K562 (cell line): Measurements from ENCODE around the gene SRD5A1. TPM values are rescaled to one million over a fixed set of nuclear protein-coding genes. Genes with fewer than 3 reads are reported as not detected.

Experiments used
- ATAC-seq: fragments of 200-7000 bp; cut with Tn5 transposase; 3 replicates; pipeline ENCODE4 v1.9.1; 2020; ENCODE audit warnings: moderate library complexity
- BruUV-seq: library from RNA; stranded (reverse); fragments of 400-500 nt; replicated peaks from 2 replicates; lab custom pipeline; 2021; lab: Mats Ljungman, UMichigan
- CTCF ChIA-PET: fragments of 300-600 bp; formaldehyde crosslinking; extraction: SDS; loops from one replicate; lab custom pipeline; 2021; ENCODE audit warnings: low intra/inter-chr PET ratio; lab: Yijun Ruan, JAX
- POLR2A ChIA-PET: fragments of 300-600, 350-650 bp; sonication (Branson Sonifier 250); formaldehyde crosslinking; extraction: SDS; loops from one replicate; lab custom pipeline; 2021; ENCODE audit warnings: antibody characterized with exemption, inconsistent platforms; lab: Yijun Ruan, JAX
- DNase-seq, 4 experiments: peaks; one replicate each; pipeline versions ENCODE4 v3.0.0 to v3.0.0-alpha.2; 2011 to 2018; ENCODE audit warnings: low spot score in 3 of 4, mixed read lengths in 3 of 4; ENCODE audit errors: extremely low read depth in 1 of 4
- FAIRE-seq: peaks from 2 replicates; lab custom pipeline; 2011; peaks lifted over from hg19 to GRCh38; lab: Jason Lieb, UNC
- H2AFZ ChIP-seq: 2 replicates; pipeline ENCODE4 v1.6.0; 2011; ENCODE audit warnings: low read depth, low read length, control low read depth, inconsistent platforms
- H3K27ac ChIP-seq: fragments of 200-600 bp; 3 replicates; pipeline ENCODE4 v1.8.0; 2011; ENCODE audit warnings: low read depth, mild to moderate bottlenecking, control low read depth, inconsistent platforms, low read length, moderate library complexity, mixed read lengths; ENCODE audit errors: extremely low read depth
- H3K27me3 ChIP-seq, 2 experiments: fragments of 300-600 bp in 1 of 2; 2 replicates in 1 of 2; 3 replicates in 1 of 2; pipeline versions ENCODE4 v1.6.0 to v1.8.0; 2011; ENCODE audit warnings: inconsistent platforms in 2 of 2, low read length in 2 of 2, mild to moderate bottlenecking in 1 of 2, mixed read lengths in 1 of 2, moderate library complexity in 1 of 2; ENCODE audit not compliant: control insufficient read depth in 2 of 2, insufficient read depth in 2 of 2
- H3K36me3 ChIP-seq: fragments of 300-600 bp; 3 replicates; pipeline ENCODE4 v1.8.0; 2011; ENCODE audit warnings: mild to moderate bottlenecking, low read length, inconsistent platforms; ENCODE audit not compliant: control insufficient read depth, insufficient read depth
- H3K4me1 ChIP-seq, 2 experiments: fragments of 200-600 bp in 1 of 2; replicated peaks in 1 of 2; 2 replicates in 1 of 2; 3 replicates in 1 of 2; pipeline versions ENCODE4 v1.5.1 to v1.8.0; 2011; ENCODE audit warnings: inconsistent platforms in 2 of 2, low read length in 2 of 2, mild to moderate bottlenecking in 1 of 2, mixed read lengths in 1 of 2, moderate library complexity in 1 of 2; ENCODE audit not compliant: control insufficient read depth in 2 of 2, insufficient read depth in 2 of 2
- H3K4me2 ChIP-seq: 2 replicates; pipeline ENCODE4 v1.6.1; 2011; ENCODE audit warnings: low read length, control low read depth, inconsistent platforms, mixed read lengths; ENCODE audit not compliant: insufficient read depth
- H3K4me3 ChIP-seq: fragments of 200-600 bp; sonication (generic), shearing (Covaris generic); 2 replicates; pipeline ENCODE4 v1.5.1; 2016; ENCODE audit warnings: control low read depth, inconsistent platforms
- H3K79me2 ChIP-seq: fragments of 200-600 bp; 3 replicates; pipeline ENCODE4 v1.8.0; 2011; ENCODE audit warnings: low read length, inconsistent platforms; ENCODE audit not compliant: control insufficient read depth, insufficient read depth
- H3K9ac ChIP-seq, 2 experiments: 2 replicates each; pipeline versions ENCODE4 v1.6.0 to v1.6.1; 2011; ENCODE audit warnings: low read depth in 2 of 2, low read length in 2 of 2, control low read depth in 1 of 2, inconsistent platforms in 1 of 2, mild to moderate bottlenecking in 1 of 2, mixed read lengths in 1 of 2; ENCODE audit not compliant: insufficient read depth in 1 of 2
- H3K9me1 ChIP-seq: one replicate; pipeline ENCODE4 v1.6.0; 2011; ENCODE audit warnings: inconsistent platforms, mild to moderate bottlenecking, low read length, moderate library complexity; ENCODE audit not compliant: control insufficient read depth, insufficient read depth
- H3K9me3 ChIP-seq: replicated peaks from 2 replicates; pipeline ENCODE4 v1.5.1; 2011; ENCODE audit warnings: low read depth, low read length, inconsistent platforms; ENCODE audit not compliant: control insufficient read depth, insufficient read depth
- H4K20me1 ChIP-seq: replicated peaks from 2 replicates; pipeline ENCODE4 v1.6.1; 2011; ENCODE audit warnings: low read length, inconsistent platforms, mixed read lengths; ENCODE audit not compliant: control insufficient read depth, insufficient read depth
- ARID3A ChIP-seq: IDR thresholded peaks from 2 replicates; pipeline ENCODE4 v1.6.1; 2012; ENCODE audit warnings: low read depth, low read length, improper control_type of control experiment, borderline replicate concordance
- BHLHE40 ChIP-seq: IDR thresholded peaks from 2 replicates; pipeline ENCODE4 v1.6.1; 2011; ENCODE audit warnings: low read length, improper control_type of control experiment
- CREB1 ChIP-seq, 2 experiments: sonication (generic) in 1 of 2; formaldehyde crosslinking in 1 of 2; IDR thresholded peaks; 2 replicates each; pipeline versions ENCODE4 v1.6.1 to v1.8.0; 2012 to 2022; ENCODE audit warnings: inconsistent platforms in 1 of 2, mild to moderate bottlenecking in 1 of 2, missing genetic modification reagents in 1 of 2, moderate library complexity in 1 of 2
- GABPA ChIP-seq: fragments of 200-800 bp; sonication (Bioruptor generic); conservative IDR thresholded peaks from 2 replicates; pipeline ENCODE4 v1.6.1; 2016; ENCODE audit warnings: low read depth, missing genetic modification characterization, missing compliant biosample characterization
- POLR2AphosphoS5 ChIP-seq: IDR thresholded peaks from 2 replicates; pipeline ENCODE4 v1.6.1; 2011; ENCODE audit warnings: mild to moderate bottlenecking, low read depth, low read length, moderate library complexity; ENCODE audit not compliant: control insufficient read depth, insufficient read depth
- RBM15 ChIP-seq: fragments of 200-400 bp; formaldehyde crosslinking; IDR thresholded peaks from 2 replicates; pipeline ENCODE4 v1.6.1; 2018; ENCODE audit warnings: mild to moderate bottlenecking, low read length, moderate library complexity; ENCODE audit not compliant: insufficient read depth
- REST ChIP-seq, 2 experiments: fragments of 450-650 bp; formaldehyde crosslinking in 1 of 2; IDR thresholded peaks; 2 replicates each; pipeline versions ENCODE4 v1.4.0 to v1.6.1; 2014 to 2020; ENCODE audit warnings: mild to moderate bottlenecking in 2 of 2, borderline replicate concordance in 1 of 2, low read depth in 1 of 2
- RNF2 ChIP-seq: sonication (generic); IDR thresholded peaks from 2 replicates; pipeline ENCODE4 v1.6.1; 2016
- TARDBP ChIP-seq: fragments of 450-650 bp; IDR thresholded peaks from 2 replicates; pipeline ENCODE4 v1.6.1; 2016
- THRAP3 ChIP-seq: fragments of 450-650 bp; IDR thresholded peaks from 2 replicates; pipeline ENCODE4 v1.6.1; 2016; ENCODE audit warnings: mild to moderate bottlenecking, inconsistent platforms, borderline replicate concordance
- ZNF785 ChIP-seq: fragments of 250-450 bp; sonication (Bioruptor Pico); IDR thresholded peaks from 2 replicates; pipeline ENCODE4 v1.4.0; 2020; ENCODE audit warnings: mild to moderate bottlenecking
- ZSCAN32 ChIP-seq: fragments of 450-650 bp; formaldehyde crosslinking; IDR thresholded peaks from 2 replicates; pipeline ENCODE4 v1.4.0; 2020; ENCODE audit warnings: mild to moderate bottlenecking, moderate library complexity
- WGBS: fragments of 100-300 bp; shearing (Covaris generic); methylation state at CpG from one replicate; pipeline ENCODE4 v1.1.6; 2016; ENCODE audit warnings: low coverage, mixed read lengths; ENCODE audit not compliant: insufficient coverage; ENCODE audit errors: missing lambda C conversion rate; 5-methylcytosine and 5-hydroxymethylcytosine counted together
- in situ Hi-C: fragments of 300-500 bp; cut with MboI; formaldehyde crosslinking; loops from 4 replicates; pipeline ENCODE4 v1.15.0; 2018; ENCODE audit warnings: inconsistent platforms, mixed read lengths
- intact Hi-C: fragments of 100-400 bp; cut with micrococcal nuclease; formaldehyde crosslinking; loops from 2 replicates; pipeline ENCODE4 v1.14.2; 2022
- polyA plus RNA-seq, 8 experiments: library from polyadenylated mRNA; depleted of rRNA in 4 of 8; stranded (reverse) in 5 of 8; unstranded in 3 of 8; fragments of >200 nt; fragmentation: Nextera tagmentation in 2 of 8; fragmentation: Illumina TruSeq in 1 of 8; extraction: Ambion mirVana in 2 of 8; extraction: Trizol in 1 of 8; gene quantifications; 2 replicates each; pipeline versions ENCODE4 v1.2.1 to v1.2.3, GENCODE V29; 2011 to 2014; ENCODE audit warnings: inconsistent platforms in 1 of 8, missing spikeins in 1 of 8
- total RNA-seq, 7 experiments: library from RNA; depleted of rRNA in 6 of 7; stranded (reverse); fragments of >200 nt in 6 of 7; fragmentation: Illumina TruSeq in 2 of 7; extraction: Trizol in 2 of 7; gene quantifications; 2 replicates each; pipeline versions ENCODE4 v1.2.1 to v1.2.3, GENCODE V29; 2011 to 2021; ENCODE audit warnings: low replicate concordance in 1 of 7

Gene SRD5A1
- total and polyA plus RNA-seq, 9 of the 15 experiments (the other 6 are each of a cell fraction or from before 2014, with no cell fraction given): 1.3 to 22.6 (median 8.1) TPM

GRCh38 chr5:6585939-6586646 is 47.1 kb upstream of the SRD5A1 start:
- H3K9ac ChIP-seq: no peak overlapping the region
- ChIA-PET CTCF (no interaction called here), POLR2A (no interaction called here)
- no peaks in the 10 kb centered on the region for H3K9me3 ChIP-seq
- no peak overlapping the region for H2AFZ ChIP-seq
- H3K9me1 ChIP-seq: peaks cover 3% of the 10 kb centered on the region
- H3K36me3 ChIP-seq: no peaks in the 10 kb centered on the region
- H4K20me1 ChIP-seq: 0 out of 2 replicates have a peak, but pooled peaks cover 6% of the 10 kb centered on the region
- no peak overlapping the region for H3K4me3 ChIP-seq
- 5% methylated on average over 14 of the region's 15 CpGs for WGBS
- H3K27me3 ChIP-seq: peaks cover 47 to 60% of the 10 kb centered on the region in 2 experiments
- intact Hi-C loops: no loop called here
- in situ Hi-C loops: no loop called here
- no peak for DNase-seq
- no peak; the same call in 2 of the 3 replicates for ATAC-seq
- no peaks in the 10 kb centered on the region for H3K79me2 ChIP-seq
- no peak for FAIRE-seq
- no peak overlapping the region for H3K4me2 ChIP-seq
- peaks cover 0 to 12% of the 10 kb centered on the region in 2 experiments; a peak in 2 of 5 replicates for H3K4me1 ChIP-seq
- no peak overlapping the region for H3K27ac ChIP-seq
- no TSS peak for BruUV-seq
- TF ChIP-seq THRAP3 (no peak), GABPA (tag) (no peak), RBM15 (no peak), RNF2 (no peak), ZNF785 (CRISPR knock-in tag) (no peak), REST (IDR thresholded peaks at IDR 0.05; ENCODE audit: borderline replicate concordance) (no peak), REST (CRISPR knock-in tag; IDR thresholded peaks at IDR 0.05; ENCODE audit: low read depth) (no peak), POLR2AphosphoS5 (no peak), BHLHE40 (no peak), CREB1 (IDR thresholded peaks at IDR 0.05) (no peak), CREB1 (CRISPR knock-in tag; IDR thresholded peaks at IDR 0.05) (no peak), TARDBP (no peak), ARID3A (no peak), ZSCAN32 (CRISPR knock-in tag) (no peak)
